ENCODE measurements around the gene KIFBP.

Gene KIFBP

GRCh38 chr10:69051710-69052487 is 63.3 kb downstream of the KIFBP start:
- no peak for DNase-seq

GRCh38 chr10:69052736-69053135 is 64.1 kb downstream of the KIFBP start:
- no peak for DNase-seq

- DNase-seq: no peak
Observed at GRCh38 chr10:69055241-69055640, 66.6 kb downstream of the KIFBP start.

GRCh38 chr10:69056129-69056528 is 67.5 kb downstream of the KIFBP start:
- no peak for DNase-seq

- no peak for DNase-seq
Observed at GRCh38 chr10:69056536-69057260, 68.1 kb downstream of the KIFBP start.

GRCh38 chr10:69057261-69057950 is 68.8 kb downstream of the KIFBP start:
- peak; percentile 65 for DNase-seq

GRCh38 chr10:69057951-69058297 is 69.3 kb downstream of the KIFBP start:
- DNase-seq: no peak

GRCh38 chr10:69060127-69060798 is 71.7 kb downstream of the KIFBP start:
- DNase-seq: no peak

GRCh38 chr10:69061305-69062161 is 72.9 kb downstream of the KIFBP start:
- no peak for DNase-seq

- no peak for DNase-seq
Observed at GRCh38 chr10:69062901-69063300, 74.3 kb downstream of the KIFBP start.

- no peak for DNase-seq
Observed at GRCh38 chr10:69064762-69065328, 76.2 kb downstream of the KIFBP start.

- DNase-seq: no peak
Observed at GRCh38 chr10:69065406-69066361, 77.1 kb downstream of the KIFBP start.
